Thymus (tissue), 14 donors: ENCODE data around the gene ZBTB20. TPM values are rescaled to one million over a fixed set of nuclear protein-coding genes. Genes with fewer than 3 reads are reported as not detected.
"Not testable (repeated sequence)": the region's sequence is repeated elsewhere in the genome, so short reads cannot be mapped to it uniquely, and the experiment has no call there.

ENCODE experiments used
- DNase-seq, 9 donors: peaks; one replicate each; pipeline ENCODE4 v3.0.0-alpha.2; 2013; ENCODE audit warnings: low spot score in 9 of 9, low read depth in 6 of 9, missing footprints in 1 of 9
- H3K27ac ChIP-seq, 2 donors: one replicate each; pipeline ENCODE4 v1.5.1; 2013; ENCODE audit warnings: control low read depth in 1 of 2, low read depth in 1 of 2, low read length in 1 of 2, mild to moderate bottlenecking in 1 of 2, moderate library complexity in 1 of 2
- H3K27me3 ChIP-seq, 2 donors: one replicate each; pipeline ENCODE4 v1.5.1; 2013; ENCODE audit warnings: low read length in 1 of 2; ENCODE audit not compliant: control insufficient read depth in 2 of 2, insufficient read depth in 1 of 2
- H3K36me3 ChIP-seq, 2 donors: one replicate each; pipeline ENCODE4 v1.5.1; 2013; ENCODE audit warnings: low read length in 1 of 2, mild to moderate bottlenecking in 1 of 2, moderate library complexity in 1 of 2; ENCODE audit not compliant: control insufficient read depth in 2 of 2, insufficient read depth in 2 of 2
- H3K4me1 ChIP-seq, 2 donors: one replicate each; pipeline ENCODE4 v1.5.1; 2013; ENCODE audit warnings: low read length in 2 of 2; ENCODE audit not compliant: control insufficient read depth in 2 of 2, insufficient read depth in 2 of 2
- H3K4me3 ChIP-seq, 2 donors: one replicate each; pipeline ENCODE4 v1.5.1; 2013; ENCODE audit warnings: low read length in 2 of 2, control low read depth in 1 of 2, mild to moderate bottlenecking in 1 of 2
- H3K9me3 ChIP-seq, 2 donors: one replicate each; pipeline ENCODE4 v1.5.1; 2013; ENCODE audit warnings: low read length in 1 of 2, mild to moderate bottlenecking in 1 of 2; ENCODE audit not compliant: control insufficient read depth in 2 of 2, insufficient read depth in 1 of 2
- WGBS: extraction: QIAGEN DNeasy Blood & Tissue Kit; methylation state at CpG from one replicate; pipeline ENCODE4 v1.1.7; 2013; 5-methylcytosine and 5-hydroxymethylcytosine counted together
- long read RNA-seq, 10 donors: transcript quantifications; one replicate each; lab custom pipeline, GENCODE V29; 2026
- polyA plus RNA-seq: library from polyadenylated mRNA; stranded (reverse); fragments of 200-250 nt; gene quantifications from one replicate; pipeline ENCODE4 v1.2.3, GENCODE V29; 2013
- total RNA-seq: library from RNA; stranded (reverse); fragments of 120-200 nt; gene quantifications from one replicate; pipeline ENCODE4 v1.2.4, GENCODE V29; 2013
- donor health status: healthy.

ZBTB20 gene
- total RNA-seq (8.9 TPM), polyA plus RNA-seq (1.2 TPM)
- long read RNA-seq, donor 1: 0 reads
- long read RNA-seq, donor 2: 0 reads
- long read RNA-seq, donor 3: 0 reads
- long read RNA-seq, donor 4: 0 reads
- long read RNA-seq, donor 5: 0 reads
- long read RNA-seq, donor 6: 0 reads
- long read RNA-seq, donor 7: 0 reads
- long read RNA-seq, donor 8: 0 reads
- long read RNA-seq, donor 9: 0 reads
- long read RNA-seq, donor 10: 0 reads

DNA sequence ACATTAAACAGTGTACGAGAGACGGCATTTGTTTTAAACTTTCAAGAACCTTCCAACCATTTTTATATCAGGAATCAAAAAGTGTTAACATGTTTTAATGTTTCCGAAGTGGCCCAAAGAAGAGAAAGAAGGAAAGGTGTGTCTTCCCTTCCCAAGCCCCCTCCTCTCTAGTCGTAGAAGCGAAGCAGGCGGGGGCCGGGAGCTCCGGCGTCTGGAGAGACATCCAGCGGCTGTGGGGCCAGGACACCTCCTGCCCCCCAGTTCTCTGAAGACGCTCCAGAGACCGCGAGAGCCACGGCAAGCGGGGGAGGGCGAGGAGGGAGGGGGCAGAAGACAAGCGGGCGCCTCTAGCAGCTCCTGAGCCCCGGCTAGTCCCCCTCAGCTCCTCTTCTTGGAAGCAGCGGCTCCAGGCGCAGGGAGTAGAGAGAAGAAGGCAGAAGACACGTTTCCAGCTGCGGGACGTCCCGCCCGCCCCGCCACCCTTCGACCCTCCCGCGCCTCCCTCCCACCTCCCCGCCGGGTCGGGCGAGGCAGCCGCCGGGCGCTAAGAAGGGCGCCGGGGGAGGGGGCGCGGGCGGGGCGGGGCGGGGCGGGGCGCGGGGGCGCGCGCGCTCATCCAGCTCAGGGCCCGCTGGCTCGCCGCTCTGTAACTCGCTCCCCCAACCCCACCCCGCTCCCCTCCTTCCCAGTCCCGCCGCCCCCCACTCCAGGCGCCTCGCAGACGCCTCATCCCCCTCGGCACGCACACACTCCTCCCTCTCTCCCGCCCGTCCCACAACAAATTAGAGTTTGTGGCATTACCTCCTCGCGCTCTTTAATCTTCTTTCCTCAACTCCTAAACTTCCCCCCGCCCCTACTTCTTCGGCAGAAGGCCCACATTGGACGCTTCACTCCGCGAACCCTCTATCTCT is at the start of gene ZBTB20:
ZBTB20 (minus strand) TSS at position 871 of the 911 bp plus-strand sequence.
- Histone ChIP-seq H3K9me3 (no peaks in the 10 kb centered on the region), H3K36me3 (no peaks in the 10 kb centered on the region), H3K4me1 (peaks cover 2 to 7% of the 10 kb centered on the region in 2 donors), H3K27ac (peak within 1 kb of the TSS; percentile 96 to 99), H3K4me3 (peak within 1 kb of the TSS; percentile 83 to 97), H3K27me3 (no peaks in the 10 kb centered on the region)
- DNase-seq: peak; percentile 38 to 89 (median 70)
- under 1% methylated on average over 72 of the region's 72 CpGs for WGBS

DNA sequence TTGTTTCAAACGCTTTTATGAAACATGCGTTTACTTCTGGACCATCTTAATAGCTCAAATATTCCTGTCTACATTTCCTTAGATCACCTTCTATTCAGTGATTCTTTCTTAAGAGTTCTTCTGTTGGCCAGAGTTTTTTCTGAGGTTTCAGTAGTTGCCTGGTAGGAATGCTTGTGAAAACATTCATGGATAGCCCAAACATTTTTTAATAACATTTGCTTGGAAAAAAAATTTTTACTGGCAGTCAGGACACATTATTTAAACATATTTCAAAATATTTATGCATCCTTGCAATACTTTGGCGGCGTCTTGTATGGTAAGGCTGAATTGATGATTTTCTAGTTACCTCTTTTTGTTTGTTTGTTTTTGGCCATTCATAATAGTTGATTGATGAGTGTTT is 47.4 kb upstream of the ZBTB20 start:
- H3K36me3 ChIP-seq: no peaks in the 10 kb centered on the region
- no peaks in the 10 kb centered on the region for H3K4me1 ChIP-seq
- no peak for DNase-seq
- WGBS: 95% methylated on average over 4 of the region's 4 CpGs
- no peaks in the 10 kb centered on the region for H3K9me3 ChIP-seq
- H3K27me3 ChIP-seq: no peaks in the 10 kb centered on the region
- no peak overlapping the region for H3K27ac ChIP-seq
- H3K4me3 ChIP-seq: no peak overlapping the region

DNA sequence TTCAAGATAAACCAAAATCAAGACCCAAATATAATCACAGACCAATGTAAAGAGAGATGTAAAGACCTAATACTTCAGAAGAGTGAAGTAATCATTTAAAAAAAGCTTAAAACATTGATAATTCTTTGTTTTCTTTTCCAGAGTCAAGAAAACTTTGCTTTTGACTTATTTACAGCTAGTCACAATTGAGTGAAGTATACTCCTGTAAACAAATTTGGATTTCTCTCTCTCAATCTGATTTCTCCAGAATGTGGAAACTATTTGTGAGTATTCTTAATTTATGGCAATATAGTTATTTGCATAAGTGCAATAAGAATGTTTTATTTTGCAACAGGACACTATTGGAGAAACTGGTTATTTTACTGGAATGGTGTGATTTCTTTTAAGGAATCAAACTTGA is 43.7 kb upstream of the ZBTB20 start:
- Histone ChIP-seq H3K9me3 (no peaks in the 10 kb centered on the region), H3K36me3 (no peaks in the 10 kb centered on the region), H3K4me1 (no peaks in the 10 kb centered on the region), H3K27me3 (no peaks in the 10 kb centered on the region), H3K27ac (no peak overlapping the region), H3K4me3 (no peak overlapping the region)
- DNase-seq: no peak

DNA sequence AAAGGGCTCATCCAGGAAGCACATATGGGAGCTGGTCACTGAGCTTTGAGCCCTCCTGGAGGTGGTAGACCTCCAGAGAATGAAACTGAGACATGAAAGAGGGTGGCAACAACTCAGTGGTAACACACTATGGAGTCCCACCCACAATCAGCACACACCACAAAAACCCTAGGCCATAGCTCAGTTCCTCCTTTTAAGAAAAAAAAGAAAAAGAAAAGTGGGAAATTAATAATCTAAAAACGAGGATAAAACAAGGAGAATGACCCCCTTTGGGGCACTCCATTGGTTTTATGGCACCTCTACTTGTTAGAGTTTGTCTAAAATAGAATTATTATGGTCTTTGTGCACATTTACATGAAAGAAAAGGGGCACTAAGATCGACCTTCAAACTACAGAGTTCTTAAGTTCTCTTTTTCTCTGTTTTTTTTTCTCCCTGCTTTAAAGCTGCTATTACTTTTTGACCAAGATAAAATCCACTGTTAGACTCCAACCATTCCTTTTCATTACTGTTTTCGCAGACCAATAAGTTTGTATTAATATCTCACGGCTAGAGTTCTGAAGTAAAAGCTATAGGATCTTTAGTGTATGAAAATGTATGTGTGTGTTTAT is 40.2 kb upstream of the ZBTB20 start:
- 73% methylated on average over 4 of the region's 4 CpGs for WGBS
- H3K9me3 ChIP-seq: no peaks in the 10 kb centered on the region
- DNase-seq: no peak
- no peaks in the 10 kb centered on the region for H3K36me3 ChIP-seq
- H3K4me3 ChIP-seq: no peak overlapping the region
- H3K4me1 ChIP-seq: no peaks in the 10 kb centered on the region
- no peak overlapping the region for H3K27ac ChIP-seq
- no peaks in the 10 kb centered on the region for H3K27me3 ChIP-seq

GRCh38 chr3:115186351-115187148 is 39.5 kb upstream of the ZBTB20 start:
- DNase-seq: no peak
- H3K36me3 ChIP-seq: no peaks in the 10 kb centered on the region
- no peaks in the 10 kb centered on the region for H3K9me3 ChIP-seq
- no peak overlapping the region for H3K27ac ChIP-seq
- WGBS: 90% methylated on average over 6 of the region's 6 CpGs
- H3K4me3 ChIP-seq: no peak overlapping the region
- no peaks in the 10 kb centered on the region for H3K4me1 ChIP-seq
- no peaks in the 10 kb centered on the region for H3K27me3 ChIP-seq

- WGBS: 97% methylated on average over 32 of the region's 32 CpGs
- H3K9me3 ChIP-seq, H3K4me1 ChIP-seq, DNase-seq, H3K4me3 ChIP-seq, H3K36me3 ChIP-seq, H3K27ac ChIP-seq, H3K27me3 ChIP-seq: not testable (repeated sequence)
Measured at GRCh38 chr3:115184859-115185572, 37.9 kb upstream of the ZBTB20 start.

GRCh38 chr3:115178930-115179329 is 31.8 kb upstream of the ZBTB20 start:
- not testable (repeated sequence) for DNase-seq, H3K27ac ChIP-seq, H3K36me3 ChIP-seq, H3K27me3 ChIP-seq, H3K9me3 ChIP-seq, H3K4me3 ChIP-seq, H3K4me1 ChIP-seq
- 95% methylated on average over 10 of the region's 10 CpGs for WGBS

GRCh38 chr3:115169808-115170207 is 22.7 kb upstream of the ZBTB20 start:
- no peaks in the 10 kb centered on the region for H3K27me3 ChIP-seq
- H3K4me3 ChIP-seq: no peak overlapping the region
- no peak overlapping the region for H3K27ac ChIP-seq
- peaks cover 5 to 6% of the 10 kb centered on the region in 2 donors for H3K4me1 ChIP-seq
- H3K36me3 ChIP-seq: no peaks in the 10 kb centered on the region
- DNase-seq: no peak
- H3K9me3 ChIP-seq: no peaks in the 10 kb centered on the region
- 93% methylated on average over 2 of the region's 2 CpGs for WGBS
